HG02678 (cell line): ENCODE data around the gene MTMR6.
A peak's percentile ranks its signal among the peaks of the same experiment; 100 is the strongest.

Experiments used
- ATAC-seq: cut with Tn5 transposase; IDR thresholded peaks from one replicate; pipeline ENCODE4 v1.9.1; 2021; ENCODE audit warnings: mild to moderate bottlenecking, moderate library complexity; ENCODE audit not compliant: unreplicated experiment

Gene MTMR6

DNA sequence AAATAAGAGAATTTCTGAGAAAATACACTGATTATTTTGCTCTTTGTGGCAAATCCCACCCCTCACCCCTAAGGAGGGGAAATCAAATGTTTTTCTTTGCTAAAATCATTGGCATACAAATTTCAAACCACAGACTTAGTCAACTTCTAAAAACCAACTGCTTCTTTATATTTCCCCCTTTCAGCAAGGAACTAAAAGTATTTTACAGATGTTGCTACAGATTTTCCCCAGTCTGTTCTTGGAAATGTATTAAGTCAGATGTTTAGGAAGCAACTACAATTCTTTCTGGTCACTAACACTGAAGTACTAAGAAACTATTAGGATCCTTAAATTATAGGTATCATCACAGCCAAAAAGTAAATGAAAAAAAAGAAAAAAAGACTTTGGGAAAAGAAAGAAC, 6.9 kb downstream of the MTMR6 start:
- no peak for ATAC-seq

DNA sequence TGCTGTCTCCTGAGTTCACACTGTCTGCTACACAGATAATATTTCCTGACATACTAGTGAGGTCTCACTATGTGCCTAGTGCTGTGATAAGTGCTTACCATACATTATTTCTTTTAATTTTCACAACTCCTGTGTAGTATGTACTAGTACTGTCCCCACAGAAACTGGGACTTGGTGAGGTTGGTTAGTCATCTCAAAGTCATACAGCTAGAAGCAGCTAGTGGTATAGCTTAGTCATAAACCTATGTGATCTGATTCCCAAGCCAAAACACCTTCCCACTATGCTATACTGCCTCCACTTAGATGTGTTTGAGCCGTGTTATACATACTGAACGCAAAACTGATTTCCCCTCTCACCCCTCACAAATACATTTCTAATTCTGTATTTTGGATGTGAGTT, 10.5 kb downstream of the MTMR6 start:
- ATAC-seq: no peak

DNA sequence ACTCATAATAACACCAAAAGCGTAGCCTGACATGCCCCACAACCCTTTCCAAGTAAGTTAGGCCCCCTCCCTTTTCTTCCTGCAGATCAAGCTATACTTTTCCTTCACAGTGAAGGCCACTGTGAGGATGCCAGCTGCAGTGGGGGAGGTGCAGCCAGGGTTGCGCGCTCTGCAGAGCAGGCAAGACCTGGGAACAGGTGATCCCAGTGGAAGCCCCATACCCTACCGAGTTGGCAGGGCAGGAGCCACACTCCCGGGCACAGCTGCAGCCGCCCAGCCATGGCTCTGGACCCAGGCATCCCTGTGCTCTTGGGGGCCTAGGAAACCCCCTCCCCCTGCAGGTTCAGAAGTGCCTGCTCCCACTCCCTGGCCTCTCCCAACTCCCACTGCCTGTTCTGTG, 18.7 kb downstream of the MTMR6 start:
- no peak for ATAC-seq

DNA sequence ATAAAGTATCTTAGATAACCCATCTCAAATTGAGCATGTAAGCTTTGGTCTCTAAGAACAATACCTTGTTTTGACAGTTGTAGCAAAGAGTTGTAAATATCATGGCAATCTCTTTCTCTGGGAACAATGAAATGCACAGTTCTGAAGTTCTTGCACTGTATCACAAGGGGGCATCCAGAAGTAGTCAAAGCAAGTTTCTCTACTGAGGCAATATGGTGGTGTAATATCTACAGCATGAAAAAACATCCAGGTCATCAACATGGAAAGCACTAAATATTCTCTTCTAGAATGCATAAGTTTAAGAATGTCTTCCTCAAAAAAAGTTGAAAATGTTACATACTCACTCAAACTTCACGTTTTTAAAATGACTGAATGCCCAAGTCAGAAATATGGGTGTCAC, 19.6 kb downstream of the MTMR6 start:
- no peak for ATAC-seq

DNA sequence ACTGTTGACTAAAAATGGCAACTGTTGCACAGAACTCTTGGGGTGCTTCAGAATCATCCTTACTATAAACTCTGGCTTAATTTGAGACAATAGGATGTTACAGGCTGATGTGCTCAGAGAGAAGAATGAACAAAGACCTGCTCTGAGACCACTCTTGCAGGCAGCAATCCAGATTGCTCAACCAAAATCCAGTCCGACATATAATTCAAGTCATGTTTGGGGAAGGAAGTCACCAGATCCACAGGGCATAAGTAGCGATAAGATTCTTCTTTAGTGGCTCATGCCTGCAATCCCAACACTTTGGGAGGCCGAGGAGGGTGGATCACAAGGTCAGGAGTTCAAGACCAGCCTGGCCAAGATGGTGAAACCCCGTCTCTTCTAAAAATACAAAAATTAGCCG, 20.6 kb downstream of the MTMR6 start:
- ATAC-seq: no peak

DNA sequence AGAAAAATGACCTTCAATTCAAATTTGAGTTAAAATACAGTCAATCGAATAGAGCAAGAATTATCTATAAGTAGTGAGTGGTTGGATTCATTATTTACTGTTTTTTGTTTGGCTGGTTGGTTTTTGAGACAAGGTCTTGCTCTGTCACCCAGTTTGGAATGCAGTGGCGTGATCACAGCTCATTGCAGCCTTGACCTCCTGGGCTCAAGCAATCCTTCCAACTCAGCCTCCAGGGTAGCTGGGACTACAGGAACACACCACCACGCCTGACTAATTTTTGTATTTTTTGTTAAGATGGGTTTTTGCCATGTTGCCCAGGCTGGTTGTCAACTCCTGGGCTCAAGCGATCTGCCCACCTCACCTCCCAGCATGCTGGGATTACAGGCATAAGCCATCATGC, 25.0 kb downstream of the MTMR6 start:
- ATAC-seq: no peak

DNA sequence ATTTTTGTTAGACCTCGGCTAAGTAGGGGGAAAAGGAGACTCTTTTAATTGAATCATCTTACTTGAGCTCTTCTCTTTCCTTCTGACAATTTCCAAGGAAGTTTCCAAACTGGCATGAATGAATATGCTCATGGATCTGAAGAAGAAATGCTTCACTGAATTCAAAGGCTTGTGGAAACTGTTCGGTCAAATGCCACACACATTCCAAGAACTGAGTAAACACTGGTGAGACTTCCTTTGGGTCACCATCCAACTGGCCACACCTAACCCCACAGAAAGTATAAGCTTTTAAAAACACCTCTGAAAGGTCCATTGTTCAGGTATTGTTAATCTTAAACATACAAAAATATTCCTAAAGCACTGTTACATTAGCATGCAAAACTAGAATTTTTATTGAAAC, 33.6 kb downstream of the MTMR6 start:
- no peak for ATAC-seq

DNA sequence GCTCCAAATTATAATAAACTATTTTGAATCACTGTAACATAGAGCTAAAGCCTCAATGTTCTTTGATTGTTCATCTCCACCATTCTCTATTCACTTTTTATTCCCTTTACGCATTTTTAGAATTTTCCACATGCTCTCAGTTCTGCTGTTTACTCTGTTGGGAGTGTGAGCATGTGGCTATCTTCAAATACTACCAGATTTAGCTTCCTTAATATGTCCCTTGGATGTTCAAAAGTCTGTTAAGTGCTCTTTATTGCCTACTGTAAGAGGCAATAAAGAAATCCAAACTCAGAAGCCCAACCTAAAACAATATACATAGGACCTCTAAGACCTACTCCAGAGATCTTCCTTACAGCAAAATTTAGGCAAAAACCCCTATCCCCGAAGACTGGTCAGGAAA, 34.5 kb downstream of the MTMR6 start:
- ATAC-seq: no peak

DNA sequence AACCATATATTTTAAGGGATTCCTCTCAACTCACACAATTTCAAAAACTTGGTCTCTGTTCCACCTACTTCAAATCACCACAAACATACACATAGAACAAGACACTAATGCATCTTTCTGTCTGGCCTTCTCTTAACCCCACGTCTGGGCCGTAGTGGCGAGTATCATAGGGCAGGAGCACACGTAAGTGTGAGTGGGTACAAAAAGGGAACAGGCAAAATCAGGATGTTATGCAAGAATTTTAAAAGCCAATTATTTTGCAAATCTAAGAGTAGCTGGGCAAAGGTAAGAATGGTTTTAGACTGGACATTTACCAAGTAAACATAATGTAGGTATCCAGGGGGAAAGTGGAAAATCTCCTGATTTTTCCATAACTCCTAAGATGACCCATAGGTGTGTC, 35.1 kb downstream of the MTMR6 start:
- no peak for ATAC-seq

DNA sequence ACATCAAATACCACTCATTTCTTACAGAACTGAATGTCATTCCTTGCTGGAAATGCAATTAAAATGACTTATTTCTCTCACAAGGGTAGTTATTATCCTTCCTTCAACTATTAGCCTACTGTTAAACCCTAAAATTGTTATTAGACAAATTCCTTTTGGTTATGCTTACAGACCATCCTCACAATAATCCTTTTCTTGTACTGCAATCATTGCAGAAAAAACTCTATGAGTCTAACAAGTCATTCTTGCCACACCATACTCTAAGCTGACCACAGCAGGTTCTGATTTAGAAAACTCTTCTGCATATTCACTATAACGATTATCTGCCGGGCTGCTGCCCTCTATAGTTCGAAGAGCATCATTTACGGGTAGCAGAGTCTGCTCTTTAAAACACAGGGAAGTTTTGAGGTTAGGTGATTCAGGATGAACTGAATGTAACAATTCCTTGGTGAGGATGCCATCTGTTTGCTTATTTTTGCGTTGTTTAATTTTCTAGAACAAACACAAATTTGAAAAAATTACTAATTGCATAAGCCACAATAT, 38.2 kb downstream of the MTMR6 start:
- peak; percentile 62 for ATAC-seq

DNA sequence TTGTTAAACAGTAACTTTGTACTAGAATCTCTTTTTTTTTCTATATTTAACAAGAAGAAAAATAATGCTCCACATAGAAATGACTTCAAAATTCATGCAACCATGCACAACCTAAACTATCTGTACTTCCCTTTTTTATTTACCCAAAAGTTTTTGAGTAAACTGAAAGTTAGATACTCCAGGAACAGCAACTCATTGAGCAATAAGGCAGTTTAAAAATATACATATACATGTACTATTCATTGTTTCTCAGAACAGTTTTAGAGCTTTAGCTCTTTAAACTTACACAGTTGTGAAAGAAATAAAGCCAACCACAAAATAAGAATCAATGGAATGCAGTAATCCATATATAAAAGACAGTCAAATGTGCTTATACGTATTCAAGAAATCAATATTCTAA, 39.2 kb downstream of the MTMR6 start:
- ATAC-seq: no peak

DNA sequence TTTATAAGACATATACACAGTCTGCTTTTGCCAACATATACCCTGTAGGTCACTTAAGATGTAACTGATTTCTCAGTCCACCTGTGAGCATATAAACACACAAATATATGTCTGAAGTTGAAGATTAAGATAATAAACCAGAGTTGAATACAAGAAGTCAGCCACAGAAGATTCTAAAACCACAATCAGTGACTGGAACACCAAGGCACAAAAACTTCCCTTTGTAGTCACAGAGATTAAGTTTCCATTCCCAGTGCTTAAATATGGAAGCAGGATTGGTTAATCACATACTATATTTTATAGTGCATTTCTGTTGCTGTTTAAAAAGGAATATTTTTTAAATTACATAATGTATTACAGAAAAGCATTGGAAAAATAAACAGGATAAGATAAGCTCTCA, 39.9 kb downstream of the MTMR6 start:
- ATAC-seq: no peak

DNA sequence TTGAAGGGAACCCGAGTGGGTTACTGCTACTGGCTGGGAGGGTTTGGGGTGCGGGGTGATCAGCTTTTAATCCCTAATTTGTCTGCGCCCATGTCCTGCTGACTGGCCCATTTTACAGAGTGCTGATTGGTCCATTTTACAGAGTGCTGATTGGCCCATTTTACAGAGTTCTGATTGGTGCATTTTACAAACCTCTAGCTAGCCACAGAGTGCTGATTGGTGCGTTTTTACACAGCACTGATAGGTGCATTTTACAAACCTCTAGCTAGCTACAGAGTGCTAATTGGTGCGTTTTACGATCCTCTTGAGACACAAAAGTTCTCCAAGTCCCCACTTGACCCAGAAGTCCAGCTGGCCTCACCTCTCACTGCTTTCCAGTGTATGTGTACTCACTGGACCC, 43.2 kb downstream of the MTMR6 start:
- no peak for ATAC-seq

DNA sequence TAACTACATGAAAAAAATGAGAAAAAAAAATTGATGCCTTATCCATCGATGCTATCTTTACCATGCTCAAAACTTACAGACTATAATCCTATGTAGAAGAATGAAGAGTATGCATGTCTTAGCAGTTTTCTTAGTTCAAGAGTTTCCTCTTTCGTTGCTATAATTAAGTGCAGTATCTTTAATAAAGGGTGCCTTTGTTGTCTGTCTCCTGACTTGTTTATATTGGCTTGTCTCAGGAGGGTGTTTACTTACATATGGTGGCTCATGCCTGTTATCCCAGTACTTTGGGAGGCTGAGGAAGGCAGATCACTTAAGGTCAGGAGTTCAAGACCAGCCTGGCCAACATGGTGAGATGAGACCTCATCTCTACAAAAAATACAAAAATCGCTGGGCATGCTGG, 44.3 kb downstream of the MTMR6 start:
- no peak for ATAC-seq

DNA sequence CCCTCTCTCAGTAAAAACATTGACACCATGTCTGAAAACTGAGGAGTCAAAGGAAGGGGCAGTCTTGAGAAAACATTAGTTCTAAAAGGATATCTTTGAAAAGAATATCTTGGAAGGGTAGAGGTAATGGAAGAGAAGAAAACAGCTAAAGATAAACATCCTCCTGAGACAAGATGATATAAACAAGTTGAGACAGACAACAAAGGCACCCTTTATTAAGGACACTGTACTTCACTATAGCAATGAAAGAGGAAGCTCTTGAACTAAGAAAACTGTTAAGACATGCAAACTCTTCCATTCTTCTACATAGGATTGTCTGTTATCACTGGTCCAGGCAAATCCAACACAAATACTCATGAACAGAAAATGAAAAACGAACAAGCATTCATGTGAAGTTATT, 46.3 kb downstream of the MTMR6 start:
- ATAC-seq: no peak

DNA sequence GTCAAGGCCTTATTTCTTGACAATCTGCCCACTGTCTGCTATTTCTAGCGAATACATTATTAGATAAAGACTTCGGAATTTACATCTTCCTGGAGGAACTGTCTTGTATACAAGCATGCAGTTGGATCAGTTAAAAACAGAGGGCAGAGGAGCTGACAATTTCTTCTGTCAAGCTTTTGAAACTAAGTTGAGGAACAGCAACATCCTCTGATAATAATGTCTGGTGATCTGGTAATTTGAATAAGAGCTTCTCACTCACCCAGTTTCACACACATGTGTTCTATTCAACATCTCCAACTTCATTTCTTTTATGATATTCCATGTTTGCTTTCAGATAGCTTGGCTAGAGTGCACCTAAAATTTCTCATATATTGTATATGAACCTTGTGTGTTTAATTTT, 50.2 kb downstream of the MTMR6 start:
- no peak for ATAC-seq

DNA sequence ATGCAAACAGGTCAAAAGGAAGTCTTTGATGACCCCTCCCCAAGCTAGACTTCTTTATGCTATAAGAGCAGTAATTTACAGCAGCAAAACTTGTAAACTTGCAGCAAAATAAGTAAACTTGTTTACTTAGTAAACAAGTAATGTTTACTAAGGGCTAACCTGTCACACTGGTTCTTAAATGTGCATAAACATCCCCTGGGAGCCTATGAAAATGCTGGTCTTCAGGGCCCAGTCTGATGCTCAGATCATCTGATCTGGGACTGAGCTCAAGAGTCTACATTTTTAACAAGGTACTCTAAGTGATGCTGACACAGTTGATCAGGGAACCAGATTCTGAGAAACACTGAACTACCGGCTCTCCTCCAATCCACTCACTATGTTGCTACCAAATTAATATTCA, 53.4 kb downstream of the MTMR6 start:
- no peak for ATAC-seq

DNA sequence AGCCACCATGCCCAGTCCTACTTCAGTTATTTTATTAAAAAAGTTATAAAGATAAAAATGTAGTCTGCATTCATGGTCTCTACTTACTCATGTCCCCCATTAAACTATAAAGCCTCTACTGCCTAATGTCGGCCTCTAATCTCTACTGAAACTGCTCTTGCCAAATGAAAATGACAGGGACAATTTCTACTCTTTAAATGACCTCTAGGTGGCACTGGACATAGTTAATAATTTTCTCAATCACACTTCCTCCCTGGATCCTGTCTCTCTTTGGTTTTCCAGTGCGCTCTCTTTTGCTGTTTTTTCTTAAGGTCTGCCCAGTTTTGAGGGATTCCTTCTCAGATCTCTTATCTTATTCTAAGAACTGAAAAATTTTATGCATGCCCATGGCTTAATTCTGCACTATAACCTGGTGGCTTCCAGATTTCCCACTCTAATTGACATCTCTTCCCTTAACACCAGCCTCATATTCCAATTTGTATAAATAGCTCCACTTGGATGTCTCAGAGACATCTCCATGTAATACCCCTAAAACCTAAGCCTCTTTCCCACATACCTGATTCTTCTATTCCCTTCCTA, 54.3 kb downstream of the MTMR6 start:
- no peak for ATAC-seq

DNA sequence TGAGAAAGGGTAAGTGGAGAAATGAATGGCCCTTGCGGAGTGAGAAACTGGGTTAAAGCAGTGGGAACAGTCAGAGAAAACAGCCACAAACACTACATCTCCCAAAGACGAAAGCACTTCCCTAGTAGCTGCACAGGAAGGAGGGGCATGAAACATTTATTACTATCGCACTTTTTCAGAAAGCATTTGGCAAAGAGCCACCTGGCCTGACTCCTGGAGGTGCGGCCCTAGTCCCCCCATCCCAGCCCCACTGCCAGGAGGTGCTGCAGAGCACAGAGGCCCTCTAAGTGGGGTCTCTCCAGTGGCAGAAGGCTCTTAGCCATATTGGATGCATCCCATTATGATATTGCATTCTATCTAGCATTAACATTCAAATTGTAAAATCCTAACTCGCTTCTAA, 55.8 kb downstream of the MTMR6 start:
- ATAC-seq: no peak

DNA sequence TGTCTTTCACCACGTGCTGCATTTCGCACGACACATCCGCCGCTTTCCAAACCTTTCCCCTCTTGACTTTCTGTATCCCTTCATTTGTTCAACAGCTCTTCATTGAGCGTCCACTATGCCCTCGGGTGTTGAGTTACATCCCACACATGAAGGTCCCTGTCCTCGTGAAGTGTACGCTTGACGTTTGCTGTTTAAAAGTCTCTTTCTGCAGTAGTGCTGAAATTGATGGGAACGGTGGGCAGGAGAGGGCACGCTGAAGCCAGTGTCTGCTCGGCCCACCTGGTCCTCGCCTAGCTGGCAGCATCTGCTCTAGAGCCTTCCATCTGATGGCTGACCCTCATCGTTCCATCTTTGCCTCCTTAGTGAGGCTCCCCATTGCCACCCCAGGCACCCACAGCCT, 59.6 kb downstream of the MTMR6 start:
- ATAC-seq: no peak

DNA sequence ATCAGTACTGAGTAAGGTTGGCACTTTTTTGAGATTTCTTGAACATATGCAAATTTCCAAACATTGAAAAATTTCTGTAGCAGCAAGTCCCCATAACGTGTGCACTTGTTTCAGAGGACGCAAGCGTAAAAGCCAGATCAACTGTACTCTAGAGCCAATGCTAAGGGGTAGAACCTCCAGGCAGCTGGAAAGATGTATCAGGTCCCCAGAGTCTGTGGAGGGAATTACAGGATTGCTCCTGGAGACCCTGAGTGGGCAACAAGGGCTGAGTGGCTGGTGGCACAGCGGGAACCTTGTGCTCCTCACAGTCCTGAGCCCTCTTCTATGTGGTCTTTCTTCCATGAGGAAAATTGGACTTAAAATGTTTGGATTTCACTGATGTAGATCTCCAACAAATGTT, 61.3 kb downstream of the MTMR6 start:
- ATAC-seq: no peak

DNA sequence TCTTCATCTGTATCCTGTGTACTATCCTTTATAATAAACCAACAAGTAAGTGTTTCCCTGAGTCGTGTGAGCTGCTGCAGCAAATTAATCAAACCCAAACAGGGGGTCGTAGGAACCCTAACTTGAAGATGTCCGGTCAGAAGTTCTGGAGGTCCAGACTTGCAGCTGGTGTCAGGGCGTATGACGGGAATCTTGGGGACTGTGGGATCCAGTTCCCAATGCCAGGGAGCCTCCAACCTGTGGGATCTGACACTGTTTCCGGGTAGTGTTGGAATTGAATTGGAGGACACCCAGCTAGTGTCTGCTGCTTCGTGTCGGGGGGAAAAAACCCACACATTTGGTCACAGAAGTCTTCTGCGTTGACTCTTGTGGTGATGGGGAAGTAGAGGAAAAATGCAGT, 63.1 kb downstream of the MTMR6 start:
- no peak for ATAC-seq

DNA sequence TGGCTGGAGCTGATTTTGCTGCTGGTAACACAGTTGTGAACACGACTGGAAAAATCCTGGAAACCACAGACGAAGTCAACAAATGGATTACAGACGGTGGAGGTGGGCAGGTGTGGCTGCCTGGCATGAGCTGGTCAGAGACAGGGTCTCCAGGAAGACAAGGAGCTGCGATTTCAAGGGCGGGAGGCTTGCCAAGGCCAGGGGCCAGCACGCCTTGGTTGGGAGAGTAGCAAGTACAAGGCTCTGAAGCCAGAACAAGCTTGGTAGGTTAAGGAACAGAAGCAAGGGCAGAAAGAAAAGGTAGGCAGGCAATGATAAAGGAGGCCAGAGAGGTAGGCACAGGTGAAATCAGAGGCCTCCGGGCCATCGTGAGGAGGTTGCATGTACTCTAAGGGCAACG, 64.5 kb downstream of the MTMR6 start:
- no peak for ATAC-seq

DNA sequence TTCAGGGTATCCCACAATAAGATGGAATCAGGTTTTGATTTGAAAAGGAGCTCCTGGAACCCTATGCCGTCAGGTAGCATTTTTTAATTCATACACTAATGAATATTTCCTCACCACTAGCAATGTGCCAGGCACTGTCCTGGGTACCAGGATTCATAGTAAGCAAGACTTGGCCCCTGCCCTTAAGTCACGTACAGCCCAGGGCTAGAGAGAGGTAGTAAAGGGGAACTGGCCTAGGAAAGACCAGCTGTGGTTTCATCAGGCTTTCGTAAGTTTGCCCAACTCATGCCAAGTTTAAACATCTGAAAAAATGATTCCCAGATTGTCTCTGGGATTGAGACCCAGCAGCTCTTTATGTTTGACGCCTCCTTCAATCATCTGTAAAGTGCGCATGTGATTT, 69.3 kb downstream of the MTMR6 start:
- no peak for ATAC-seq
